HG03439 (cell line): ENCODE results near the gene STIP1.

Source experiments
- ATAC-seq: cut with Tn5 transposase; IDR thresholded peaks from one replicate; pipeline ENCODE4 v1.9.1; 2021; ENCODE audit warnings: mild to moderate bottlenecking, moderate library complexity; ENCODE audit not compliant: unreplicated experiment

Gene STIP1

DNA sequence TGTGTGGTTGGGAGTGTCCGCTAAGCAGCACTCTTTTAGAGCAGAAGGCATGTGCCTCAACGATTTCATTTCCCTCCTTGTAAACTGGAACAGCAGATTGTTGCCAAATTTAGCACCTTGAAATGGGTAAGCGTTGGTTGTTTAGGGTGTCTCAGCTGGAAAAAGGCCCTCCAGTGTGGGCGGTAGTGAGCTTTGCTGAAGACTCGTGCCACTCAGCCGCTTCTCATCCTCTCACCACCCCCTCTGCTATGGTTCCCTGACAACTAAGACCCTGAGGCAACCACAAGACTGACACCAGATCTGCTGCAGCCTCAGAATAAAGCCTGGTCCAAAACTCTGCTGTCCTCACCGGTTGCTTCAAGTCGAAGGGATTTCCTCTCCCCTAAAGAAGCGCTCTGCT, 10.7 kb downstream of the STIP1 start:
- no peak for ATAC-seq

DNA sequence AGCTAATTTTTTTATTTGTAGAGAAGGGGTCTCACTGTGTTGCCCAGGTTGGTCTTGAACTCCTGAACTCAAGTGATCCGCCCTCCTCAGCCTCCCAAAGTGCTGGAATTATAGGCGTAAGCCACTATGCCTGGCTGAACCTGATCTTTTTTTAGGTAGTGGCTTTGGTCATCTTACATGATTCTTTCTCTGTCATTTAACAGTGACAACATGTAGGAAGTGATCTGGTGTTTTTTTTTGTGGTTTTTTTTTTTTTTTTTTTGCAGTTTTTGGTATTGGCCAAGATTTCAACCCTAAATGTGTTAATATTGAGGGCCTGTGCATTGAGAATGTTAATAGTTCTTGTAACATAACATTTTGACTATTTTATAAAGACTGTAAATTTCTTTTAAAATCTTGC, 12.5 kb downstream of the STIP1 start:
- no peak for ATAC-seq

DNA sequence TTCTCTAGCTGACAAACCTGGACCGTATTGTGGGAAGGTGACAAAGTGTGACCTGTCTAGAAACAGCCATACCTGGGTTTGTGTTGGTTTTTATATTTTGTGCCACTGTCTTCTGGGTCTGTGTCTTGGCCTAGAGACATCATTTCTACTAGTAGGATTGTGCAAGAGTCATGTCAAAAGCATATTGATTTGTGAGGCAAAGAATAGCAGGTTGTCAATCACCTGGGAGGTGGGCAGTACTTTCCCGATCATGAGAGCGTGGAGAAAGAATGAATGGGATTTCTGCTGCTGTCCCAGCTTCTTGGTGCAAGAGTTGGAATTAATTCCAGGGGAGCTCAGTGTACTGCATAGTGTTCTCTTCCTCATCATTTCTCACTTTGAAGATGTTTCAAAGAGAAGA, 15.6 kb downstream of the STIP1 start:
- no peak for ATAC-seq

DNA sequence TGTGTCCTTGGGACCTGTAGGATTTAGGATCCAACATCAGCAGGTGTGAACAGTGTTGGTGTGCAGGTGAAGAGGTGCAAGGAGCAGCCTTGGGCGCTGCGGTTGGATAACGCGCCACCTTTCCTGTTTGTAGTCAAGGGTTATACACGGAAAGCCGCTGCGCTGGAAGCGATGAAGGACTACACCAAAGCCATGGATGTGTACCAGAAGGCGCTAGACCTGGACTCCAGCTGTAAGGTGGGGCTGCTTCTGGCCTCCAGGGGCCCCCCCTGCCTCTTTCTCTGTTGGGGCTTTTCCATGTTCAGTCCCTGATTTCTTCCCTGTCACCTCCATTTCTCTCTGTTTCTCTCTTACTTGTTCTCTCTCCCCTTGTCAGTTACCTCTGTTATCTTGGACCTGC, 17.0 kb downstream of the STIP1 start:
- no peak for ATAC-seq

DNA sequence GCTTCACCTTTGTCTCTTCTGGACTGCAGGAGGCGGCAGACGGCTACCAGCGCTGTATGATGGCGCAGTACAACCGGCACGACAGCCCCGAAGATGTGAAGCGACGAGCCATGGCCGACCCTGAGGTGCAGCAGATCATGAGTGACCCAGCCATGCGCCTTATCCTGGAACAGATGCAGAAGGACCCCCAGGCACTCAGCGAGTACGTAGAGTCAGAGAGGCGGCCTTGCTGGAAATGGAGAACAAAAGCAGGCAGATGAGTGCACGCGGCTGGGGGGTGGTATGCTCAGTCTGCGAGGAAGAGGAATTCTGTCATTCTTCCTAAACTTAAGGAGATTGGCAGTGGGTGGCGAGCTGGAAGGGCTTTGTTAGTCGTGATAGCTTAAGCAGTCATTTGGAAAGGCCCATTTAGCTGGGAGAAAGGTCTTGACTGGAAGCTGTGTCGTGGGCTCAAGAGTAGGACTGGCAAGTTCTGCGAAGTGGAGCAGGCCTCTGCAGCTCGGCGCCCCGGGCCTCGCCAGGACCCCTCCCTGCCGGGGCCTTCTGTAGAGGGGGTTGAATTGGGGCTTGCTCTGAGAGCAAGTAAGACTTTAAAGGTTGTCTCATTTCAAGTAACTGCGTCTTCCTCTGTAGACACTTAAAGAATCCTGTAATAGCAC, 17.6 kb downstream of the STIP1 start:
- no peak for ATAC-seq

DNA sequence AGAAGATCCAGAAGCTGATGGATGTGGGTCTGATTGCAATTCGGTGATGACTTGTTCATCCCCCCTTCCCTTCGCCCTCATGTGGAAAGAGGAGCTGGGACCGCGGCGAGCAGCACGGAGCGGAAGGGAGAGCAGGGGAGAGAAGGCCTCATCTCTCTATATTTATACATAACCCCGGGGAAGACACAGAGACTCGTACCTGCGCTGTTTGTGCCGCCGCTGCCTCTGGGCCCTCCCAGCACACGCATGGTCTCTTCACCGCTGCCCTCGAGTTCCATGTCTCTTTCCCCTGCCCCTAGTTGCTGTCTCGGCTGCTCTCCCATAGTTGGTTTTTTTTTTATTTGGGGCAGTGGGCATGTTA, 18.1 kb downstream of the STIP1 start:
- no peak for ATAC-seq

DNA sequence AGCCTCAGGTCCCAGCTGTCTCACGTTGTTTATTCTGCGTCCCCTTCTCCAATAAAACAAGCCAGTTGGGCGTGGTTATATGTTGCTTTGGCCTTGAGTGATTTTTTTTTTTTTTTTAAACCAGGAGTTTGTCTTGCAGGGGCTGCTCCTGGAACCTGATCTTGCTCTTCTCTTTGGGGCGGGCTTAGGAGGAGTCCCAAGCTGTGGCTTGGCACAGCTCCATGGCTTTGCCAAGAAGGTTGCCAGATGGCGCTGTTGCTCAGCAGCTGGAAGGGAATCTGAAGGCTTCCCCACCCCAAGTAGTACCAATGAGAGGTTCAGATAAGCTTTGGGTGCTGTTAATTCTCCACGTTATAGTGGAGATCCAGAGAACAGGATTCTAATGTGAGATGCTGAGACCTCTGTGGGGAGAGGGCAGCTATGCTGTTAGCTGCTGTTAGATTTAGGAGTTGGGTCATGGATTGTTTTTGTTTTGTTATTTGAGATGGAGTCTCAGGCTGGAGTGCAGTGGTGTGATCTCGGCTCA, 18.6 kb downstream of the STIP1 start:
- no peak for ATAC-seq

DNA sequence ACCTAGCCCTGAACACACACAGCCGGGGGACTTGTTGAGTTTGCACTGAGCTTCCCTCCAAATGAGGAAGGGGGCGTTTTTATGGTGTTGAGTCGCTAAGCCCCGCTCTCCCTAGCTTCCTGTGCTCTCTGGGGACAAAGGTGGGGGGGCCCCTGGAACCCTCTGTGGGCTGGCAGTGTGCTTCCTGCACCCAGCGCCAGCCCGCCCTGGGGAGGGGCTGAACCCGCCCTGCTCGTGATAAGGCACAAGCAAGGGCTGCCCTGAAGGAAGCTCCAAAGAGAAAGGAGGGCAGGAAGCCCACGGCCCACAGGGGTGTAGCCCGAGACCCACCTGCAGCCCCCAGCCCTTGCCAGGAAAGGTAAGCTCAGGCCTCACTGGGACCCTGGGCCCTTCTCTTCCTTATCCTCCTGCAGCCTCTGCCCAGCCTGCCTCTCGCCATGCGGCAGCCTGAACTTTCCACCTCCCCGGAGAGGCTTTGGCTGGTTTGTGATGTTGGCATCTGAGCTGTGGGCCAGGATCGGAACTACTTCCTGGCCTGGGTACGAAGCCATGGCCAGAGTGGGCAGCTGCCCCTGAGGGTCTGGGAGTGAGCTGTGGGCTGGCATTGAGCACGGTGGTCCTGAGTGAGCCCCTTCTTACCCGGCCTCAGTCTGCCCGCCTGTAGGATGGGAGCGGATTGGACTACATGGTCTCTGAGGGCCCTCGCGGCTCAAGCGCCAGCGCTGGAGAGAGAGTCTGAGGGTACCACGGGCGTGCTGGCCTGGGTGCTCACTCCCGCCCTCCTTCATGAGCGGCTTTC, 20.7 kb downstream of the STIP1 start, which contains the start of gene FERMT3:
Gene FERMT3 (plus strand): TSS at position 265 of the 799 bp plus-strand sequence. CDS start 644 bp downstream, outside the sequence.
- ATAC-seq: no peak

DNA sequence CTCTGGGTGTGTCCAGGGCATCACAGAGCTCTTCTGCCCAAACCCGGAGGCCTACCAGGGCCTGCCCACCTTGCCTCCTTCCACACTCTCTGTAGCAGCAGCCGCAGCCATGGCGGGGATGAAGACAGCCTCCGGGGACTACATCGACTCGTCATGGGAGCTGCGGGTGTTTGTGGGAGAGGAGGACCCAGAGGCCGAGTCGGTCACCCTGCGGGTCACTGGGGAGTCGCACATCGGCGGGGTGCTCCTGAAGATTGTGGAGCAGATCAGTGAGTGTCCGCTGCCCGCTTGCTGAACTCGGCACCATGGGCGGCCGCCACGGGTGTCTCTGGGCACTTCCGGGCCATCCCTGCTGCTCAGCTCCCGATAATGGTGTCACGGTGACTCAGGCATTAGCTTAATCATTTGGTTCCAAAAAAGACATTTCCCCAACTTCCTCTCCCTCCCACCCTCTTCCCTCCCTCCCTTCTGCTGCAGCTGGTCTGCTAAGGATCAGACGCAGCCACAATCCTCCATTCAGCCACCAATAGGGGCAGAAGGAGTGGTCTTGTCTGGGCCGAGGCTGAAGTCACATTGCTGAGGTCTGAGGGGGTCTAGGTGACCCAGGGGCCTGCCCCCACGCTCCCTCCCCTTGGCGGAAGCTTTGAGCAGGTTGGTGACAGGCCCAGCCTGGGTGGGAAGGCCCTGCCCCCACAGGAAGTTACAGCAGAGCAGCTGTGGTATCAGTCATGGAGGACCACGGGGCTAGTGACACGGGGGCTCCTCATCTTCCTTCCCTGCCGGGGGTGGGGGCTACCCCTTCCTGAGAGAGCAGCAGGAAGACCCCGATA, 21.5 kb downstream of the STIP1 start:
- ATAC-seq: no peak

DNA sequence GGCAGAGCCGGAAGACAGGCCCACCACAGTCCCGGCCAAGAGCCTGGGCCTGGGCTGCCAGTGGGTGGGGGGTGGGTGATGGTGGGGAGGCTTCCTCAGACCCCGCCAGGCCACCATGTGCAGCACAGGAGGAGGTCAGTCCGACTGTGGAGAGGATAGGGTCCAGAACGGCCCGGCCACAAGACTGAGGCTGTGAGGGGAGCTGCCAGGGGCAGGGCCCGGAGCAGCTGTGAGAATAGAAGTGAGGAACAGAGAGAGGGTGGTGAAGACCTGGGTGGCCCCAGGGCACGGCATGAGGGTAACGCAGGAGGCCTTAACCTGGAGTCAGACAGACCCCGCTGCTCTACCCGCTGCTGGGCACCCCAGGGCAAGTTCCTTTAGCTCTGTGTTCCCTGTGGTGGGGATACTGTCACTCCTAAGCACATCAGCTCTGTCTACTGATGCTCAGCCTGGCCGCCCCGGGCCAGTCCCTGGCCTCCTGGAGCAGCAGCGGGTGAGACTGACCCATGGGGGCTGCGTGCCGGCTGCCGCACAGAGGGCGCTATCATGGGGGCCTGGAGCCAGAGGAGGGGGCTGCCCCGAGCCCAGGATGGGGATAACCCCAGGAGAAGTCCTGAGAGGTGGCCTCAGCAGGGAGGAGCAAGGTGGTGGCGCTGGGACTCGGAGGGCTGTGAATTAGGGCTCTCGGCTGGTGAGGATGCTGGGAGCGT, 22.3 kb downstream of the STIP1 start:
- ATAC-seq: no peak

DNA sequence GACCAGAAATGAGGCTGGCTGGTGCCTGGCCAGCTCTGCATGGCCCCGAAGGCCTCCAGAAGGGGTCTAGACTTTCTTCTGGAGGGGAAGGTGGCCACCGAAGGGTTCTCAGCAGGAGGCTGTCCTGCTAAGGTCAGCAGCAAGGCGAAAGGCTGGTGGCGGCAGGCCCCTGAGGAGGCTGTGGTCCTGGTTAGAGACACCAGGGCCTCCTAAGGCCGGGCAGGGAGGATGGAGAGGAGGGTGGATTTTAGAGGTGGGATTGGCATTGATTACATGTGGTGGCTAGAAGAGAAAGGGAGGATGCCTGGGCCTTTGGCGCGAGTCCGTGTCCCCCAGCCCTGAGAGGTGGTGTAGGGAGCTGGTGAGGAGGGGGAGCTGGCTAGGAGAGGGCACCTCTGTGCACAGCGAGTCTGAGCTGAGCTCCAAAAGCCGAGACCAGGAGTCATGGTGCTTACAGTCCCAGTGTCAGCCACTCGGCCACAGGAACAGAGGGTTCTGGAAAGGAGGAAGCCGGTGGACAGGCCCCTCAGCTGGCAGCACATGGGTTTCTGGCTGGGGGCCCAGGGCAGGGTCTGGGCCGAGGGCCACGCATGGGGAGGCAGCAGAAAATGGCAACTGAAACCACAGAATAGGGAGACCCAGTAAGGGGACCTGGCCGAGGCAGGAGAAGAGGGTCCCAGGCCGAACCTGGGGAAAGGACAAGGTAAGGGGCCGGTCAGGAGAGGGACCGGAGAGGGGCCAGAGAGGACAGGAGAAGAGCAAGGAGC, 23.0 kb downstream of the STIP1 start:
- no peak for ATAC-seq

DNA sequence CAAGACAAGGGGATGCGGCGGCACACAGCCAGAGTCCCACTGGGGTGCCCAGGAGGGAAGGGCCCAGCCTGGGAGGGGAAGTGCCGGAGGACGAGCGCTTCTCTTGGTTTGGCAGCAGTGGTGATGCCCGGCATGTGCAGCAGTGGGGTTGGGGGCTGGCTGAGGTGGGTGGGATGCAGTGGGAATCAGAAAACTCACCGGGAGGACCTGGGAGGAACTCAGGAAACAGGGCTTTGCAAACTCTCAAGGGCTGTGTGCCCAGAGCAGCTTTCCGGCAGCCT, 23.5 kb downstream of the STIP1 start:
- ATAC-seq: no peak

DNA sequence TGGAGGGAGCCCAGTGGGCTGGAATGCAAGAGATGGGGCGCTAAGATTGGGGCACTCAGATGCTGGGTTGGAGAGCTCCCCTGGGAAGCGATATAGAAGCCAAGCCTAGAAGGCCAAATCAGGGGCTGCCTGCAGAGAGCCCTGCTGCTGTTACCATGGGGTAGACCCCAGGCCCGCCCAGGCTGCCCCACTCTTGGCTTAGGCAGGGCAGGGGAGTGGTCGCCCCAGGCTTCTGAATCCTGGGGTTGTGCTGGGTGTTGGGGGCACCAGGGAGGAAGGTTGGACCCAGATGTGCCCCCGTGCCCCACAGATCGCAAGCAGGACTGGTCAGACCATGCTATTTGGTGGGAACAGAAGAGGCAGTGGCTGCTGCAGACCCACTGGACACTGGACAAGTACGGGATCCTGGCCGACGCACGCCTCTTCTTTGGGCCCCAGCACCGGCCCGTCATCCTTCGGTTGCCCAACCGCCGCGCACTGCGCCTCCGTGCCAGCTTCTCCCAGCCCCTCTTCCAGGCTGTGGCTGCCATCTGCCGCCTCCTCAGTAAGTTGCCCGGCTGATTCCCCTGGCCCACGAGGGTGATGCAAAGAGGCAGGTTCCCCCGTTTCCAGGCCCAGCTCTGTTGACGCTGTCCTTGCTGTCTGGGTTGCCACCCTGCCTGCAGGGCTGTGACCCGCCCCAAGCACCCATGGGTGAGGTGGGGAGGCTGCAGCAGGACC, 24.5 kb downstream of the STIP1 start:
- ATAC-seq: no peak

DNA sequence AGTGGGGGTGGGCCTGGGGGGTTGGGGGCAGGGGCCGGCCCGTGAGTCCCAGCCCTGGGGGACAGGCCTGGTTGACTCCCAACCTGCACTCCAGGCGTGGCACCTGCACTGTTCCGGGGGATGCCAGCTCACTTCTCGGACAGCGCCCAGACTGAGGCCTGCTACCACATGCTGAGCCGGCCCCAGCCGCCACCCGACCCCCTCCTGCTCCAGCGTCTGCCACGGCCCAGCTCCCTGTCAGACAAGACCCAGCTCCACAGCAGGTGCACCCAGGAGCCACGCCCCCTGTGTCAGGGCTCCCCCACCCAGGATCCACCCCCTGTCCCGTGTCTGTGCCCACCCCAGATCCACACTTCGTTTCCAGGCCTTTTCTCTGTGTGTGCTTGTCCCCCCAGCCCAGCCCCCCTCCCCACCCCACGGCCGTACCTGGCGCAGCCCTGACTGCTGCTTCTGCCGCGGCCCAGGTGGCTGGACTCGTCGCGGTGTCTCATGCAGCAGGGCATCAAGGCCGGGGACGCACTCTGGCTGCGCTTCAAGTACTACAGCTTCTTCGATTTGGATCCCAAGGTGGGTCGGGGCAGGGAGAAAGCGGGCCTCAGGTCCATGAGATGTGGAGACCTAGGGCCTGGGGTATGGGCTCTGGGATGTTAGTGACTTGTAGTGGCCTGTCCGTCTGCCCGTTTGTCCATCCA, 25.4 kb downstream of the STIP1 start:
- ATAC-seq: no peak

DNA sequence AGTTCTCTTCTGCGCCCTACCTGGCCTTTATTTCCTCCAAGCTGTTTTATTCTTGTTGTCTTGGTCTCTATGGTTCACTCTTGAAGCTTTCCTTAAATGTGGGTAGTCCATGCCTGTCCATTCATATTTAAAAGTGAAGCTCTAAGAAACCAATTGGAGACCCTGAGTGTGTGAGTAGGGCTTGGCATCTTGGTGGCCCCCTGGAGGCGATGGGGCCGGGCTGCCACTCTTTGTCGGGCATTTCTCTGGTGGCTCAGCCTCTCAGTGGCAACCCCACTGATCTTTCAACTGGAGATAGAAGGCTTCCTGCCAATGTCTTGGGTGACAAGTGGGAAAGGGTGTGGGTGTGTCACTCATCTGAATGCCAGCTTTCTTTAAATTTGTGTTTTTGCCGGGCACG, 30.9 kb downstream of the STIP1 start:
- ATAC-seq: no peak

DNA sequence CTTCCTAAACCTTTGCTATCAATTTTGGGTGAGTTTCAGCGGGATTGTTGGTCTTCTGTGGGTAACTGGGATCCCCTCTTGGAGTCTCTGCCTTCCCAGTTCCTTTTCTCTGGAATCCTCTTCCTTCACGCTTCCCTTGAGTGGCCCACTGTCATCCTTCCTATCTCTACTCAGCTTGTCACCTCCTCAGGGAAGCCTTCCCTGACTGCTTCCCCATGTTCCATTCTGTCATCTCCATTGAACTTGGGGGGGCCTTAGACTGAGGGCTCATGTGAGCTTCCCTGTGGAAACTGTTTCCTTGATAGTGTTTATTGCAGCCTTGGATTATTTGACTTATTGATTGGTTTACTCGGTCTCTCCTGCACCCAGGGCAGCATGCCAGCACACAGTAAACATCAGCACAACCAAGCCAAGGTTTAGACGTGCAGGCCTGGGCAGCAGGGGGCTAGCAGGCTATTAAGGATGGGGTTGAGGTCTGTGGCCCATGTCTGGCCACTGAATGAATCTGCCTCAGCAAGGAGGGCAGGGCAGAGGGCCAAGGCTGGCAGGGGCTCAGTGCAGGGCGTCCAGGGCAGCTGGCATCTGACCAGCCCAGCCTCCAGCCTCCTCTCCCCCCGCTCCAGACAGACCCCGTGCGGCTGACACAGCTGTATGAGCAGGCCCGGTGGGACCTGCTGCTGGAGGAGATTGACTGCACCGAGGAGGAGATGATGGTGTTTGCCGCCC, 32.8 kb downstream of the STIP1 start:
- ATAC-seq: no peak

DNA sequence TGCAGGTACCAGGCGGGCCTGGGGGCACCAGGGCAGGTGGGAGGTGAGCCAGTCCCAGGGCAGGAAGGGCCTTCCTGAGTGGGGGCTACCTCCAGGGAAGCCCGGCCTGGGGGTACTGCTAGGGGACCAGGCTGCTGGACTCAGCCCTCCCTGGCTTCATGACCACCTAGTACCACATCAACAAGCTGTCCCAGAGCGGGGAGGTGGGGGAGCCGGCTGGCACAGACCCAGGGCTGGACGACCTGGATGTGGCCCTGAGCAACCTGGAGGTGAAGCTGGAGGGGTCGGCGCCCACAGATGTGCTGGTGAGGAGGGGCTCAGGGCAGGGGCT, 33.3 kb downstream of the STIP1 start:
- no peak for ATAC-seq

DNA sequence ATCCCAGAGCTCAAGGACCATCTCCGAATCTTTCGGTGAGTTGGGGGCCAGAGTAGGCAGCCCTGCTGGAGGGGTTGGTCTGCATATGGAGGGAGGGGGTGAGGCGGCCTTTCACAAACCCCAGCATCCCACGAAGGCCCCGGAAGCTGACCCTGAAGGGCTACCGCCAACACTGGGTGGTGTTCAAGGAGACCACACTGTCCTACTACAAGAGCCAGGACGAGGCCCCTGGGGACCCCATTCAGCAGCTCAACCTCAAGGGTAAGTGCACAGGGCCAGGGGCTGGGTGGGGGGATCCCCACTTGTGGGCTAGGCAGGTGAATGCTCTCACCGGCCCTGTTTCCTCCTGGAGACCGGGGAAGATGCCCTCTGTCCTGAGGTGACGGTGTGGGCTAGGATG, 33.8 kb downstream of the STIP1 start:
- ATAC-seq: no peak

DNA sequence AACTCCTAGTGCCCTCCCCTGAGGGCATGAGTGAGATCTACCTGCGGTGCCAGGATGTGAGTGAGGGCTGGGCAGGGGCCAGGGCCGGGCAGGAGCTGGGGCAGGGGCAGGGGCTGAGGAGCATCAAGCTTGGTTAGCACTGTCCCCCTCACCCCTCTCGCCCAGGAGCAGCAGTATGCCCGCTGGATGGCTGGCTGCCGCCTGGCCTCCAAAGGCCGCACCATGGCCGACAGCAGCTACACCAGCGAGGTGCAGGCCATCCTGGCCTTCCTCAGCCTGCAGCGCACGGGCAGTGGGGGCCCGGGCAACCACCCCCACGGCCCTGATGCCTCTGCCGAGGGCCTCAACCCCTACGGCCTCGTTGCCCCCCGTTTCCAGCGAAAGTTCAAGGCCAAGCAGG, 34.3 kb downstream of the STIP1 start:
- no peak for ATAC-seq
